Memory B cell (primary cell): ENCODE data around the gene BCLAF1.

Experiments used
- ATAC-seq: fragments of 150-1000 bp; cut with Tn5 transposase; 2 replicates; pipeline ENCODE4 v1.10.0; 2021; ENCODE audit warnings: low read depth, mild to moderate bottlenecking, moderate library complexity
- DNase-seq, 2 donors: peaks; one replicate each; pipeline ENCODE4 v3.0.0; 2022; ENCODE audit warnings: low spot score in 2 of 2
- H3K27ac Mint-ChIP-seq: one replicate; pipeline ENCODE4 v1.8.0; 2022; ENCODE audit warnings: mild to moderate bottlenecking, moderate library complexity, mixed read lengths
- H3K27me3 Mint-ChIP-seq: one replicate; pipeline ENCODE4 v1.8.0; 2022; ENCODE audit warnings: mixed read lengths
- H3K36me3 Mint-ChIP-seq: one replicate; pipeline ENCODE4 v1.8.0; 2022; ENCODE audit warnings: mild to moderate bottlenecking, mixed read lengths
- H3K4me1 Mint-ChIP-seq: one replicate; pipeline ENCODE4 v1.8.0; 2022; ENCODE audit warnings: mixed read lengths
- H3K4me3 Mint-ChIP-seq: one replicate; pipeline ENCODE4 v1.8.0; 2022; ENCODE audit warnings: mild to moderate bottlenecking, moderate library complexity, mixed read lengths
- H3K9me3 Mint-ChIP-seq: one replicate; pipeline ENCODE4 v1.8.0; 2022; ENCODE audit warnings: mixed read lengths

Gene BCLAF1

GRCh38 chr6:136290410-136291010, 864 bp upstream of the BCLAF1 start:
- DNase-seq (peak; percentile 67 to 79), ATAC-seq (peak; percentile 39)
- Mint-ChIP-seq H3K9me3 (no peaks in the 10 kb centered on the region), H3K4me3 (peak overlapping the region; percentile 95), H3K27me3 (no peaks in the 10 kb centered on the region), H3K4me1 (peaks cover 10% of the 10 kb centered on the region), H3K27ac (peak overlapping the region; percentile 100), H3K36me3 (no peaks in the 10 kb centered on the region)

GRCh38 chr6:136289327-136289578, 393 bp downstream of the BCLAF1 start:
- Mint-ChIP-seq H3K27me3 (no peaks in the 10 kb centered on the region), H3K4me1 (peaks cover 22% of the 10 kb centered on the region), H3K27ac (peak overlapping the region; percentile 100), H3K9me3 (no peaks in the 10 kb centered on the region), H3K36me3 (peaks cover 4% of the 10 kb centered on the region), H3K4me3 (peak overlapping the region; percentile 95)
- DNase-seq = peak in 1 of 2 donors; percentile 94
- ATAC-seq = peak; percentile 43

GRCh38 chr6:136288566-136289326, 900 bp downstream of the BCLAF1 start:
- peak overlapping the region; percentile 100 for H3K27ac Mint-ChIP-seq
- peak overlapping the region; percentile 95 for H3K4me3 Mint-ChIP-seq
- ATAC-seq (peak; percentile 59), DNase-seq (peak; percentile 91 to 92)
- H3K4me1 Mint-ChIP-seq = peaks cover 25% of the 10 kb centered on the region
- H3K9me3 Mint-ChIP-seq = no peaks in the 10 kb centered on the region
- H3K36me3 Mint-ChIP-seq = peaks cover 4% of the 10 kb centered on the region
- no peaks in the 10 kb centered on the region for H3K27me3 Mint-ChIP-seq

DNA sequence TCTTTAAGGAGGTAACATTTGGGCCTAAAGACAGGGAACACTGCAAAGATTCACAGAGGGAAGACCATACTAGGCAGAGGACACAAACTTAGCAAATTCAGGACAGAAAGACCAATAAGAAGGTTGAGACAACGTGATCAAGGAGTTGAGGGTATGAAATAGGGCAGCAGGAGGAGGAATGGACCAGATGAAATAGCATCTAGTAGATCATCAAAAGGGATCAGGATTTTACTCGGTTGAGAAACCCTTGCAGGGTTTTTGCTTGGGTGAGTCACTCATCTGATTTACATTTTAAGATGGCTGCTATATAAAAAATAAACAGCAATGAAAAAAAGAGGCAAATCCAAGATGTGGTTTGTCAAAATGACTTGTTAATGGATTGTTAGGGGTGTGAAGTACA, 4.7 kb downstream of the BCLAF1 start:
- DNase-seq = no peak

GRCh38 chr6:136282906-136283305, 6.7 kb downstream of the BCLAF1 start:
- Mint-ChIP-seq H3K9me3 (no peaks in the 10 kb centered on the region), H3K4me1 (peaks cover 42% of the 10 kb centered on the region), H3K36me3 (peaks cover 21% of the 10 kb centered on the region), H3K4me3 (peak overlapping the region; percentile 44), H3K27me3 (no peaks in the 10 kb centered on the region), H3K27ac (peak overlapping the region; percentile 67)
- DNase-seq = no peak
- ATAC-seq = peak; percentile 24

More for the DNA sequence above, 4.7 kb downstream of the BCLAF1 start:
- H3K4me1 Mint-ChIP-seq = peaks cover 43% of the 10 kb centered on the region
- peaks cover 15% of the 10 kb centered on the region for H3K36me3 Mint-ChIP-seq
- H3K27me3 Mint-ChIP-seq = no peaks in the 10 kb centered on the region
- no peak for ATAC-seq
- H3K27ac Mint-ChIP-seq = peak overlapping the region; percentile 100
- H3K4me3 Mint-ChIP-seq = peak overlapping the region; percentile 63
- no peaks in the 10 kb centered on the region for H3K9me3 Mint-ChIP-seq

GRCh38 chr6:136280032-136280609, 9.5 kb downstream of the BCLAF1 start:
- no peak for ATAC-seq
- peaks cover 26% of the 10 kb centered on the region for H3K36me3 Mint-ChIP-seq
- H3K27ac Mint-ChIP-seq = peak overlapping the region; percentile 74
- H3K9me3 Mint-ChIP-seq = no peaks in the 10 kb centered on the region
- H3K4me3 Mint-ChIP-seq = no peak overlapping the region
- H3K27me3 Mint-ChIP-seq = no peaks in the 10 kb centered on the region
- DNase-seq = no peak
- peaks cover 33% of the 10 kb centered on the region for H3K4me1 Mint-ChIP-seq

DNA sequence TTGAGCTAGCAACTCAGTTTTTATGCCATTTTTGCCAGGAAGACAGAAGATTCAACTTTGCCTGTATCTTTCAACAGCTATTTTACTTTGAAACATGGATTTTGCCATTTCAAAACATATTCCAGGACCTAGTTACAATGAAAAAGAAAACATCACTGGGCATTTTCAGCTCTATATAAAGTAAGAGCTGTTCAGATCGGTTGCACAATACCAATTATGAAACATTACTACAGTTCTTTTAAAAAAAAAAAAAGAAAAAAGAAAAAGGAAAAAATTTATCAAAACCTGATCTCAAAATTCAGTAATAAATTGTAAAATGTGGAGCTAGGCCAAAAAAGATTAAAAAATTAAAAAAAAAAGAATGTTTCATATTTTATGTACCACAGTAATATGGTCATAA, 15.6 kb downstream of the BCLAF1 start:
- Mint-ChIP-seq H3K27ac (no peak overlapping the region), H3K36me3 (peaks cover 40% of the 10 kb centered on the region), H3K27me3 (no peaks in the 10 kb centered on the region), H3K4me1 (peaks cover 9% of the 10 kb centered on the region), H3K4me3 (no peak overlapping the region), H3K9me3 (no peaks in the 10 kb centered on the region)
- DNase-seq (no peak), ATAC-seq (no peak)

- DNase-seq (no peak), ATAC-seq (no peak)
- Mint-ChIP-seq H3K36me3 (peaks cover 39% of the 10 kb centered on the region), H3K27me3 (no peaks in the 10 kb centered on the region), H3K4me1 (peaks cover 3% of the 10 kb centered on the region), H3K27ac (peak overlapping the region; percentile 66), H3K9me3 (no peaks in the 10 kb centered on the region), H3K4me3 (no peak overlapping the region)
Measured at GRCh38 chr6:136265101-136265500, 24.5 kb downstream of the BCLAF1 start.

GRCh38 chr6:136262940-136263339, 26.7 kb downstream of the BCLAF1 start:
- H3K9me3 Mint-ChIP-seq = no peaks in the 10 kb centered on the region
- DNase-seq (no peak), ATAC-seq (no peak)
- no peak overlapping the region for H3K4me3 Mint-ChIP-seq
- H3K36me3 Mint-ChIP-seq = peaks cover 33% of the 10 kb centered on the region
- H3K27ac Mint-ChIP-seq = no peak overlapping the region
- peaks cover 3% of the 10 kb centered on the region for H3K4me1 Mint-ChIP-seq
- no peaks in the 10 kb centered on the region for H3K27me3 Mint-ChIP-seq

DNA sequence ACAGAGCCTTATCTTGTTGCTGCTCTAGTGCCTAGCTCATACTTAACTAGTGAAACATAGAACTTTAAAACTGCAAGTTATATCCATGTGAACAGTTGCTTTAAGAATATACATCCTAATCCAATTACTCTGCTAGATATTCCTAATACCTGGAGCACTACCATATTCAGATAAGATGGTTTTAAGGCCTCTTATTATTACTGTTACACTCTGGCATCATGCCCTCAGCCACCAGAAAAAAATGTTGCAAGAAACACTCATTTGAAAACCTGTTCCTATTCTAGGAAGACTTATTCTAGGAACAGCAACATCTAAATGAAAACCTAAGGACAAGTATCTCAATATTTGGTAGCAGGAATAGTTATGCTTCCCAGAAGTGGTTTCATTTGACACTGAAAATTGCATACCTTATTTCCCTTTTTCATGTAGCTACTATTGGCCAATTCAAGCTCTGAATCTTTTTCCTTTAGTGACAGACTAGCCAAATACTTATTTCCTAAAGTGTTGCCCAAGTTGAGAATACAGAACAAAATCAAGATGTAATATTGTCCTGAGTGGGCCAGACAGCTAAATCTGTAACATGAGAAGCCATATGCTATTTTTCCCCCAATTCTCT, 34.7 kb downstream of the BCLAF1 start:
- Mint-ChIP-seq H3K27ac (no peak overlapping the region), H3K9me3 (no peaks in the 10 kb centered on the region), H3K36me3 (peaks cover 1% of the 10 kb centered on the region), H3K4me1 (peaks cover 19% of the 10 kb centered on the region), H3K27me3 (no peaks in the 10 kb centered on the region), H3K4me3 (no peak overlapping the region)
- DNase-seq (no peak), ATAC-seq (no peak)

- H3K4me1 Mint-ChIP-seq = peaks cover 27% of the 10 kb centered on the region
- no peaks in the 10 kb centered on the region for H3K27me3 Mint-ChIP-seq
- H3K9me3 Mint-ChIP-seq = no peaks in the 10 kb centered on the region
- H3K27ac Mint-ChIP-seq = no peak overlapping the region
- H3K4me3 Mint-ChIP-seq = no peak overlapping the region
- ATAC-seq (no peak), DNase-seq (no peak)
- H3K36me3 Mint-ChIP-seq = no peaks in the 10 kb centered on the region
Measured at GRCh38 chr6:136253734-136254133, 35.9 kb downstream of the BCLAF1 start.

DNA sequence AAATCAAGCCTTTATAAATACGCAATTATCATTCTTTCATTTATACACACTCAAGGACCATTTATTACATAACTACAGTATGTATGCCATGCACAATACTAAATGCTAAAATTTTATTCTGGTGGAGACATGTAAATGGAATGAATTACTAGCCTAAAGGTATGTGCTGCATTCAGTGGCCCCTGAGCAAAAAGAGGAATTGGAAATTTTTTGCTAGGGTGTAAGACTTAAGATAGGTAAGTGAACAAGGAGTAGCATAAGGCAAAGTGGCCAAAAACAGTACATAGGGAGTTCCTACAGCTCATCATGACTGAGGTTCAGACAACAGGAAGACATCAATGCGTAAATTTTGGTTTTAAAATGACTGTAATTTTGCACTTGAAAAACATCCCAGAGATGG, 37.2 kb downstream of the BCLAF1 start:
- Mint-ChIP-seq H3K4me3 (no peak overlapping the region), H3K36me3 (no peaks in the 10 kb centered on the region), H3K4me1 (peaks cover 27% of the 10 kb centered on the region), H3K27ac (peak overlapping the region; percentile 49), H3K27me3 (no peaks in the 10 kb centered on the region), H3K9me3 (no peaks in the 10 kb centered on the region)
- no peak for DNase-seq
- no peak for ATAC-seq

DNA sequence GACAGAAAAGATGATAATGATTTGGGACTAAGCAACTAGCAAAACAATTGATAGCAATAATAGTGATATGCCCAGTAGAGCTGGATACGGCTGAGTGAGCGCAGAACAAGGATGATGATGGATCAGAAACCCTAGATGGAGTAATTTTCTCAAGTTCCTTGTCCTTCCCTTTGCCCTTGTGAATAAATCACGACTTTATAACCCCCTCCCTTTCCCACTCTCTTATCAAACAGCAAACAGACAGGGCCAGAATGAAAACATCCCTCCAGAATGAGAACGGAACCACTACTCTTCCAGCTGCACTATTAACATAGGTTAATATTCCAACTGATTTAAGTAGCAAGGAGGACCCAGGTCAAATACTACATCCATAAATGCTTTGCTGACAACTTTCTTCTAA, 38.3 kb downstream of the BCLAF1 start:
- Mint-ChIP-seq H3K27ac (no peak overlapping the region), H3K27me3 (no peaks in the 10 kb centered on the region), H3K4me1 (peaks cover 27% of the 10 kb centered on the region), H3K36me3 (no peaks in the 10 kb centered on the region), H3K9me3 (no peaks in the 10 kb centered on the region), H3K4me3 (peak overlapping the region; percentile 98)
- ATAC-seq (no peak), DNase-seq (no peak)

DNA sequence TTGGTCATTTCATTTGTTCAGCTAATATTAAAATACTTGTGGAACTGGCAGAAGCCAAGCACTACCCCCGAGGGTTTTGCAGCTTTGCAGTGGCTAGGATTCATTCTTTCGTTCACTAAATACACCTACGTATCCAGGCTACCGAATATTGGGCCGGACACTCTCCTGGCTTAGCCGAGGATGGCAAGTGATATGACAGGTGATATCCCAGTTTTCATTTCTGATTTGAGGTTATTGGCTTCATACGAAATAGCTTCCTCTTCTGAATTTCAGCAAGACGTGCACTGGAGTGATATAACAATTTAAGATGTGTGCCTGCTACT, 39.0 kb downstream of the BCLAF1 start:
- no peak for ATAC-seq
- Mint-ChIP-seq H3K9me3 (no peaks in the 10 kb centered on the region), H3K27me3 (no peaks in the 10 kb centered on the region), H3K4me1 (peaks cover 27% of the 10 kb centered on the region), H3K27ac (peak overlapping the region; percentile 51), H3K36me3 (no peaks in the 10 kb centered on the region), H3K4me3 (peak overlapping the region; percentile 98)
- no peak for DNase-seq
